ENCODE results near the gene RPL19.

GRCh38 chr17:39194089-39194984 is 5.7 kb upstream of the RPL19 start:
- TF ChIP-seq POLR2A (IDR thresholded peaks at IDR 0.05), result no peak
- TF ChIP-seq, protein P1, sequence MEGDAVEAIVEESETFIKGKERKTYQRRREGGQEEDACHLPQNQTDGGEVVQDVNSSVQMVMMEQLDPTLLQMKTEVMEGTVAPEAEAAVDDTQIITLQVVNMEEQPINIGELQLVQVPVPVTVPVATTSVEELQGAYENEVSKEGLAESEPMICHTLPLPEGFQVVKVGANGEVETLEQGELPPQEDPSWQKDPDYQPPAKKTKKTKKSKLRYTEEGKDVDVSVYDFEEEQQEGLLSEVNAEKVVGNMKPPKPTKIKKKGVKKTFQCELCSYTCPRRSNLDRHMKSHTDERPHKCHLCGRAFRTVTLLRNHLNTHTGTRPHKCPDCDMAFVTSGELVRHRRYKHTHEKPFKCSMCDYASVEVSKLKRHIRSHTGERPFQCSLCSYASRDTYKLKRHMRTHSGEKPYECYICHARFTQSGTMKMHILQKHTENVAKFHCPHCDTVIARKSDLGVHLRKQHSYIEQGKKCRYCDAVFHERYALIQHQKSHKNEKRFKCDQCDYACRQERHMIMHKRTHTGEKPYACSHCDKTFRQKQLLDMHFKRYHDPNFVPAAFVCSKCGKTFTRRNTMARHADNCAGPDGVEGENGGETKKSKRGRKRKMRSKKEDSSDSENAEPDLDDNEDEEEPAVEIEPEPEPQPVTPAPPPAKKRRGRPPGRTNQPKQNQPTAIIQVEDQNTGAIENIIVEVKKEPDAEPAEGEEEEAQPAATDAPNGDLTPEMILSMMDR (IDR thresholded peaks at IDR 0.05), result no peak
